ENCODE data around the gene IQCE. TPM values are rescaled to one million over a fixed set of nuclear protein-coding genes. Genes with fewer than 3 reads are reported as not detected.

IQCE gene
- total RNA-seq, 1 donor from 2014 or later, result 25.7 TPM

- Mint-ChIP-seq H3K27me3 (no peaks in the 10 kb centered on the region), H3K36me3 (no peaks in the 10 kb centered on the region), H3K27ac (no peak overlapping the region), H3K9me3 (no peaks in the 10 kb centered on the region), H3K4me1 (ENCODE audit: unreplicated experiment) (peaks cover 7% of the 10 kb centered on the region), H3K4me3 (no peak overlapping the region)
- no peak for DNase-seq (ENCODE audit: extremely low spot score, unreplicated experiment)
- no peak for TF ChIP-seq CTCF (conservative IDR thresholded peaks at IDR 0.05)
Measured at GRCh38 chr7:2649991-2650390, 91.2 kb downstream of the IQCE start.

DNA sequence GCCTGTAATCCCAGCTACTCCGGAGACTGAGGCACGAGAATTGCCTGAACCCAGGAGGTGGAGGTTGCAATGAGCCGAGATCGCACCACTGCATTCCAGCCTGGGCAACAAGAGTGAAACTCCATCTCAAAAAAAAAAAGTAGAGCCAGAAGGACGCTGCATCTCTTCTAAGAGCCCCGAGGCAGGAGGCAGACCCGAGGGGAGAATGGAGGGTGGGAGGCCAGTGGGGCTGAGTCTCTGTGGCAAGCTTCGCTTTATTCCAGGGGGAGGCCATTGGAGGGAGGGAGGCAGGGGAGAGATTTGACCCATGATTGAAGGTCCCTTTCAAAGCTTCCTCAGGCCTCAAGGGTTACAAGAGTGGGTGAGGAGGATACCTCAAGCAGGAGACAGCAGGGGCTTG lies 91.7 kb downstream of the IQCE start:
- TF ChIP-seq CTCF (conservative IDR thresholded peaks at IDR 0.05), result no peak
- no peak for DNase-seq (ENCODE audit: extremely low spot score, unreplicated experiment)
- Mint-ChIP-seq H3K36me3 (no peaks in the 10 kb centered on the region), H3K27me3 (no peaks in the 10 kb centered on the region), H3K4me3 (no peak overlapping the region), H3K4me1 (ENCODE audit: unreplicated experiment) (peaks cover 3% of the 10 kb centered on the region), H3K9me3 (no peaks in the 10 kb centered on the region), H3K27ac (no peak overlapping the region)

GRCh38 chr7:2651336-2651735 lies 92.6 kb downstream of the IQCE start:
- Mint-ChIP-seq H3K27me3 (no peaks in the 10 kb centered on the region), H3K36me3 (no peaks in the 10 kb centered on the region), H3K4me1 (ENCODE audit: unreplicated experiment) (no peaks in the 10 kb centered on the region), H3K27ac (no peak overlapping the region), H3K9me3 (no peaks in the 10 kb centered on the region), H3K4me3 (no peak overlapping the region)
- DNase-seq (ENCODE audit: extremely low spot score, unreplicated experiment), result no peak
- peak; percentile 40 for TF ChIP-seq CTCF (conservative IDR thresholded peaks at IDR 0.05)

- no peak for TF ChIP-seq CTCF (conservative IDR thresholded peaks at IDR 0.05)
- DNase-seq (ENCODE audit: extremely low spot score, unreplicated experiment), result no peak
- Mint-ChIP-seq H3K4me1 (ENCODE audit: unreplicated experiment) (no peaks in the 10 kb centered on the region), H3K9me3 (no peaks in the 10 kb centered on the region), H3K27ac (no peak overlapping the region), H3K4me3 (no peak overlapping the region), H3K36me3 (peaks cover 2% of the 10 kb centered on the region), H3K27me3 (no peaks in the 10 kb centered on the region)
Measured at GRCh38 chr7:2651847-2652735, 93.3 kb downstream of the IQCE start.

GRCh38 chr7:2652736-2653060 lies 93.9 kb downstream of the IQCE start:
- Mint-ChIP-seq H3K36me3 (peaks cover 6% of the 10 kb centered on the region), H3K4me1 (ENCODE audit: unreplicated experiment) (no peaks in the 10 kb centered on the region), H3K27ac (no peak overlapping the region), H3K4me3 (no peak overlapping the region), H3K27me3 (no peaks in the 10 kb centered on the region), H3K9me3 (no peaks in the 10 kb centered on the region)
- DNase-seq (ENCODE audit: extremely low spot score, unreplicated experiment), result no peak
- no peak for TF ChIP-seq CTCF (conservative IDR thresholded peaks at IDR 0.05)
